GM12878 (cell line): ENCODE measurements around the gene OR5A1.

Source experiments
- EZH2 ChIP-seq: IDR thresholded peaks from 2 replicates; pipeline ENCODE4 v1.6.1; 2012; ENCODE audit warnings: low read depth, mild to moderate bottlenecking, control low read depth, inconsistent platforms, low read length, borderline replicate concordance; ENCODE audit not compliant: control insufficient read depth
- JUND ChIP-seq: IDR thresholded peaks from 2 replicates; pipeline ENCODE4 v1.6.1; 2012; ENCODE audit warnings: low read depth, mild to moderate bottlenecking, low read length, improper control_type of control experiment, moderate library complexity
- MYB ChIP-seq: fragments of 150-350 bp; IDR thresholded peaks from 2 replicates; pipeline ENCODE4 v1.6.1; 2014; ENCODE audit warnings: mild to moderate bottlenecking, low read depth, low read length, borderline replicate concordance
- MYC ChIP-seq: IDR thresholded peaks from 2 replicates; pipeline ENCODE4 v1.6.1; 2011; ENCODE audit warnings: mild to moderate bottlenecking, low read length, moderate library complexity, inconsistent platforms; ENCODE audit not compliant: insufficient read depth, insufficient replicate concordance, insufficient read length, severe bottlenecking
- NR2C2 ChIP-seq: IDR thresholded peaks from 2 replicates; pipeline ENCODE4 v1.6.1; 2011; ENCODE audit warnings: borderline replicate concordance, low read depth; ENCODE audit not compliant: control insufficient read depth, insufficient read length
- POLR2A ChIP-seq: IDR thresholded peaks from 2 replicates; pipeline ENCODE4 v1.6.1; 2011; ENCODE audit warnings: low read depth, mild to moderate bottlenecking, low read length
- RBBP5 ChIP-seq: fragments of 200-600 bp; sonication (generic); conservative IDR thresholded peaks from 2 replicates; pipeline ENCODE4 v1.6.1; 2016
- SUZ12 ChIP-seq: fragments of 200-600 bp; sonication (generic); IDR thresholded peaks from one replicate; pipeline ENCODE4 v1.6.1; 2018; ENCODE audit warnings: antibody characterized with exemption, mild to moderate bottlenecking; ENCODE audit not compliant: unreplicated experiment
- ZNF207 ChIP-seq: fragments of 450-650 bp; IDR thresholded peaks from 2 replicates; pipeline ENCODE4 v1.6.1; 2014; ENCODE audit warnings: antibody characterized with exemption, mild to moderate bottlenecking, borderline replicate concordance
- ZNF274 ChIP-seq: IDR thresholded peaks from one replicate; pipeline ENCODE4 v1.8.0; 2011; ENCODE audit not compliant: insufficient read length, insufficient read depth
- TF ChIP-seq, protein P1 (sequence below): IDR thresholded peaks from 2 replicates; pipeline ENCODE4 v1.6.1; 2012; ENCODE audit warnings: mild to moderate bottlenecking, low read depth, low read length
- TF ChIP-seq, protein P2 (sequence below): fragments of 450-650 bp; IDR thresholded peaks from 2 replicates; pipeline ENCODE4 v1.6.1; 2017; ENCODE audit warnings: mild to moderate bottlenecking
- TF ChIP-seq, protein P3 (sequence below), 3 experiments: IDR thresholded peaks in 2 of 3; conservative IDR thresholded peaks in 1 of 3; 2 replicates each; pipeline ENCODE4 v1.5.1; 2011; ENCODE audit warnings: low read depth in 3 of 3, low read length in 3 of 3, mild to moderate bottlenecking in 3 of 3, control low read depth in 2 of 3, moderate library complexity in 2 of 3, inconsistent platforms in 1 of 3, mixed read lengths in 1 of 3; ENCODE audit not compliant: control insufficient read depth in 2 of 3, insufficient read depth in 1 of 3; ENCODE audit errors: extremely low read depth in 1 of 3

DNA sequence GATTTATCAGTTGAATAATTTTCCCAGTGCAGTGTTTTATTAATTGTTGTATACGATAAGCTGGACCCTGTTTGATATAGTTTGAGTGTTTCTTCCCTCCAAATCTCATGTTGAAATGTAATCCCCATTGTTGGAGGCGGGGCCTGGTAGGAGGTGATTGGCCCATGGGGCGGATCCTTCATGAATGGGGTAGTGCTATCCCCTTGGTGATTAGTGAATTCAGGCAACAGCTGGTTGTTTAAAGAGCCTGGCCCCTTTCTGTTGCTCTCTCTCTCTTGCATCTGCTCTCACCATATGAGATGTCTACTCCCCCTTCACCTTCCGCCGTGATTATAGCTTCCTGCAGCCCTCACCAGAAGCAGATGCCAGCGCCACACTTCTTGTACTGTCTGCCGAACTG is 1.5 kb downstream of the OR5A1 start:
- TF ChIP-seq POLR2A (no peak), NR2C2 (no peak), ZNF274 (no peak), MYC (no peak), JUND (no peak), RBBP5 (no peak), MYB (no peak), SUZ12 (no peak), ZNF207 (no peak), EZH2 (no peak)
- TF ChIP-seq, protein P1, sequence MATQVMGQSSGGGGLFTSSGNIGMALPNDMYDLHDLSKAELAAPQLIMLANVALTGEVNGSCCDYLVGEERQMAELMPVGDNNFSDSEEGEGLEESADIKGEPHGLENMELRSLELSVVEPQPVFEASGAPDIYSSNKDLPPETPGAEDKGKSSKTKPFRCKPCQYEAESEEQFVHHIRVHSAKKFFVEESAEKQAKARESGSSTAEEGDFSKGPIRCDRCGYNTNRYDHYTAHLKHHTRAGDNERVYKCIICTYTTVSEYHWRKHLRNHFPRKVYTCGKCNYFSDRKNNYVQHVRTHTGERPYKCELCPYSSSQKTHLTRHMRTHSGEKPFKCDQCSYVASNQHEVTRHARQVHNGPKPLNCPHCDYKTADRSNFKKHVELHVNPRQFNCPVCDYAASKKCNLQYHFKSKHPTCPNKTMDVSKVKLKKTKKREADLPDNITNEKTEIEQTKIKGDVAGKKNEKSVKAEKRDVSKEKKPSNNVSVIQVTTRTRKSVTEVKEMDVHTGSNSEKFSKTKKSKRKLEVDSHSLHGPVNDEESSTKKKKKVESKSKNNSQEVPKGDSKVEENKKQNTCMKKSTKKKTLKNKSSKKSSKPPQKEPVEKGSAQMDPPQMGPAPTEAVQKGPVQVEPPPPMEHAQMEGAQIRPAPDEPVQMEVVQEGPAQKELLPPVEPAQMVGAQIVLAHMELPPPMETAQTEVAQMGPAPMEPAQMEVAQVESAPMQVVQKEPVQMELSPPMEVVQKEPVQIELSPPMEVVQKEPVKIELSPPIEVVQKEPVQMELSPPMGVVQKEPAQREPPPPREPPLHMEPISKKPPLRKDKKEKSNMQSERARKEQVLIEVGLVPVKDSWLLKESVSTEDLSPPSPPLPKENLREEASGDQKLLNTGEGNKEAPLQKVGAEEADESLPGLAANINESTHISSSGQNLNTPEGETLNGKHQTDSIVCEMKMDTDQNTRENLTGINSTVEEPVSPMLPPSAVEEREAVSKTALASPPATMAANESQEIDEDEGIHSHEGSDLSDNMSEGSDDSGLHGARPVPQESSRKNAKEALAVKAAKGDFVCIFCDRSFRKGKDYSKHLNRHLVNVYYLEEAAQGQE: no peak
- TF ChIP-seq, protein P2, sequence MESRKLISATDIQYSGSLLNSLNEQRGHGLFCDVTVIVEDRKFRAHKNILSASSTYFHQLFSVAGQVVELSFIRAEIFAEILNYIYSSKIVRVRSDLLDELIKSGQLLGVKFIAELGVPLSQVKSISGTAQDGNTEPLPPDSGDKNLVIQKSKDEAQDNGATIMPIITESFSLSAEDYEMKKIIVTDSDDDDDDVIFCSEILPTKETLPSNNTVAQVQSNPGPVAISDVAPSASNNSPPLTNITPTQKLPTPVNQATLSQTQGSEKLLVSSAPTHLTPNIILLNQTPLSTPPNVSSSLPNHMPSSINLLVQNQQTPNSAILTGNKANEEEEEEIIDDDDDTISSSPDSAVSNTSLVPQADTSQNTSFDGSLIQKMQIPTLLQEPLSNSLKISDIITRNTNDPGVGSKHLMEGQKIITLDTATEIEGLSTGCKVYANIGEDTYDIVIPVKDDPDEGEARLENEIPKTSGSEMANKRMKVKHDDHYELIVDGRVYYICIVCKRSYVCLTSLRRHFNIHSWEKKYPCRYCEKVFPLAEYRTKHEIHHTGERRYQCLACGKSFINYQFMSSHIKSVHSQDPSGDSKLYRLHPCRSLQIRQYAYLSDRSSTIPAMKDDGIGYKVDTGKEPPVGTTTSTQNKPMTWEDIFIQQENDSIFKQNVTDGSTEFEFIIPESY: no peak
- TF ChIP-seq, protein P3, sequence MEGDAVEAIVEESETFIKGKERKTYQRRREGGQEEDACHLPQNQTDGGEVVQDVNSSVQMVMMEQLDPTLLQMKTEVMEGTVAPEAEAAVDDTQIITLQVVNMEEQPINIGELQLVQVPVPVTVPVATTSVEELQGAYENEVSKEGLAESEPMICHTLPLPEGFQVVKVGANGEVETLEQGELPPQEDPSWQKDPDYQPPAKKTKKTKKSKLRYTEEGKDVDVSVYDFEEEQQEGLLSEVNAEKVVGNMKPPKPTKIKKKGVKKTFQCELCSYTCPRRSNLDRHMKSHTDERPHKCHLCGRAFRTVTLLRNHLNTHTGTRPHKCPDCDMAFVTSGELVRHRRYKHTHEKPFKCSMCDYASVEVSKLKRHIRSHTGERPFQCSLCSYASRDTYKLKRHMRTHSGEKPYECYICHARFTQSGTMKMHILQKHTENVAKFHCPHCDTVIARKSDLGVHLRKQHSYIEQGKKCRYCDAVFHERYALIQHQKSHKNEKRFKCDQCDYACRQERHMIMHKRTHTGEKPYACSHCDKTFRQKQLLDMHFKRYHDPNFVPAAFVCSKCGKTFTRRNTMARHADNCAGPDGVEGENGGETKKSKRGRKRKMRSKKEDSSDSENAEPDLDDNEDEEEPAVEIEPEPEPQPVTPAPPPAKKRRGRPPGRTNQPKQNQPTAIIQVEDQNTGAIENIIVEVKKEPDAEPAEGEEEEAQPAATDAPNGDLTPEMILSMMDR (IDR thresholded peaks at IDR 0.05 in 2 of 3, conservative IDR thresholded peaks at IDR 0.05 in 1 of 3; ENCODE audit: control insufficient read depth in 2 of 3, extremely low read depth in 1 of 3, insufficient read depth in 1 of 3, low read depth in 3 of 3, low read length in 3 of 3): no peak
